Fibroblast of lung (primary cell): ENCODE data around the gene TENM4. TPM values are rescaled to one million over a fixed set of nuclear protein-coding genes. Genes with fewer than 3 reads are reported as not detected.
A peak's percentile ranks its signal among the peaks of the same experiment; 100 is the strongest.

Source experiments
- DNase-seq, 2 donors: peaks; one replicate each; pipeline versions ENCODE4 v3.0.0 to v3.0.0-alpha.2; 2010; ENCODE audit warnings: low read depth in 2 of 2
- H2AFZ ChIP-seq: 2 replicates; pipeline ENCODE4 v1.5.1; 2012; ENCODE audit warnings: low read length, control low read depth, inconsistent platforms
- H3K27ac ChIP-seq: 2 replicates; pipeline ENCODE4 v1.5.1; 2011; ENCODE audit warnings: low read length, control low read depth; ENCODE audit not compliant: insufficient read depth
- H3K27me3 ChIP-seq: 2 replicates; pipeline ENCODE4 v1.5.1; 2011; ENCODE audit warnings: mild to moderate bottlenecking, low read length; ENCODE audit not compliant: control insufficient read depth, insufficient read depth
- H3K36me3 ChIP-seq: 2 replicates; pipeline ENCODE4 v1.5.1; 2011; ENCODE audit warnings: low read length; ENCODE audit not compliant: control insufficient read depth, insufficient read depth
- H3K4me1 ChIP-seq: 2 replicates; pipeline ENCODE4 v1.5.1; 2011; ENCODE audit warnings: low read length; ENCODE audit not compliant: control insufficient read depth, insufficient read depth; ENCODE audit errors: extremely low read depth
- H3K4me2 ChIP-seq: 2 replicates; pipeline ENCODE4 v1.5.1; 2011; ENCODE audit warnings: low read length, control low read depth; ENCODE audit not compliant: insufficient read depth; ENCODE audit errors: extremely low read depth
- H3K4me3 ChIP-seq, 4 experiments: fragments of 200-600 bp in 1 of 4; sonication (generic) in 1 of 4; replicated peaks in 1 of 4; 2 replicates each; pipeline ENCODE4 v1.5.1; 2011 to 2016; ENCODE audit warnings: low read length in 4 of 4, low read depth in 3 of 4, mild to moderate bottlenecking in 3 of 4, control low read depth in 2 of 4, inconsistent platforms in 1 of 4, mixed read lengths in 1 of 4; ENCODE audit not compliant: insufficient read depth in 1 of 4; ENCODE audit errors: control extremely low read depth in 1 of 4
- H3K79me2 ChIP-seq: 2 replicates; pipeline ENCODE4 v1.5.1; 2012; ENCODE audit warnings: mild to moderate bottlenecking, low read length, inconsistent platforms; ENCODE audit not compliant: control insufficient read depth, insufficient read depth
- H3K9ac ChIP-seq: 2 replicates; pipeline ENCODE4 v1.5.1; 2011; ENCODE audit warnings: mild to moderate bottlenecking, low read length, control low read depth; ENCODE audit not compliant: insufficient read depth
- H3K9me3 ChIP-seq: 2 replicates; pipeline ENCODE4 v1.5.1; 2012; ENCODE audit warnings: low read depth, low read length; ENCODE audit not compliant: control insufficient read depth, insufficient read depth
- H4K20me1 ChIP-seq: 2 replicates; pipeline ENCODE4 v1.5.1; 2011; ENCODE audit warnings: low read length; ENCODE audit not compliant: control insufficient read depth, insufficient read depth; ENCODE audit errors: extremely low read depth
- CTCF ChIP-seq, 2 donors: IDR thresholded peaks in 1 of 2; conservative IDR thresholded peaks in 1 of 2; 1 replicate in 1 of 2; 2 replicates in 1 of 2; pipeline ENCODE4 v1.5.1; 2011 to 2012; ENCODE audit warnings: low read length in 2 of 2, control low read depth in 1 of 2, inconsistent platforms in 1 of 2, low read depth in 1 of 2, mild to moderate bottlenecking in 1 of 2
- EZH2 ChIP-seq: IDR thresholded peaks from 2 replicates; pipeline ENCODE4 v1.5.1; 2012; ENCODE audit warnings: low read length, control low read depth, mild to moderate bottlenecking; ENCODE audit errors: missing control alignments
- polyA plus RNA-seq, 2 donors: library from polyadenylated mRNA; depleted of rRNA in 1 of 2; stranded (reverse) in 1 of 2; unstranded in 1 of 2; fragments of >200 nt; gene quantifications; 2 replicates each; pipeline ENCODE4 v1.2.1, GENCODE V29; 2011 to 2012; ENCODE audit warnings: missing spikeins in 1 of 2
- total RNA-seq: library from RNA; depleted of rRNA; stranded (reverse); fragments of >200 nt; gene quantifications from 2 replicates; pipeline ENCODE4 v1.2.1, GENCODE V29; 2014

Gene TENM4
- total and polyA plus RNA-seq, 2 donors (not counting 1 experiment from before 2014, with no cell fraction given), result 4.6 to 48.4 TPM

- no peak for DNase-seq
- H3K27me3 ChIP-seq, result no peaks in the 10 kb centered on the region
- peaks cover 7% of the 10 kb centered on the region for H3K4me1 ChIP-seq
- no peak for TF ChIP-seq CTCF (conservative IDR thresholded peaks at IDR 0.05 in 1 of 2, IDR thresholded peaks at IDR 0.05 in 1 of 2; ENCODE audit: low read depth in 1 of 2, low read length in 2 of 2)
- no peak for TF ChIP-seq EZH2
- H3K4me2 ChIP-seq, result no peak overlapping the region
- H3K9ac ChIP-seq, result no peak overlapping the region
- no peaks in the 10 kb centered on the region for H4K20me1 ChIP-seq
- no peak overlapping the region for H2AFZ ChIP-seq
- no peak overlapping the region for H3K4me3 ChIP-seq
- H3K79me2 ChIP-seq, result no peaks in the 10 kb centered on the region
- H3K36me3 ChIP-seq, result no peaks in the 10 kb centered on the region
- H3K9me3 ChIP-seq, result no peaks in the 10 kb centered on the region
- no peak overlapping the region for H3K27ac ChIP-seq
Observed at GRCh38 chr11:78647266-78647915, 793.4 kb downstream of the TENM4 start.

- TF ChIP-seq CTCF (conservative IDR thresholded peaks at IDR 0.05 in 1 of 2, IDR thresholded peaks at IDR 0.05 in 1 of 2; ENCODE audit: low read depth in 1 of 2, low read length in 2 of 2) (peak; percentile 67 to 82), EZH2 (no peak)
- H2AFZ ChIP-seq, result no peak overlapping the region
- no peaks in the 10 kb centered on the region for H3K27me3 ChIP-seq
- H3K9me3 ChIP-seq, result no peaks in the 10 kb centered on the region
- no peak overlapping the region for H3K4me2 ChIP-seq
- H3K4me3 ChIP-seq, result no peak overlapping the region
- H4K20me1 ChIP-seq, result no peaks in the 10 kb centered on the region
- H3K27ac ChIP-seq, result no peak overlapping the region
- no peak overlapping the region for H3K9ac ChIP-seq
- DNase-seq, result peak; percentile 31 to 49
- H3K79me2 ChIP-seq, result no peaks in the 10 kb centered on the region
- no peaks in the 10 kb centered on the region for H3K36me3 ChIP-seq
- peaks cover 7% of the 10 kb centered on the region for H3K4me1 ChIP-seq
Observed at GRCh38 chr11:78646564-78647185, 794.2 kb downstream of the TENM4 start.

- no peaks in the 10 kb centered on the region for H3K27me3 ChIP-seq
- H3K9me3 ChIP-seq, result no peaks in the 10 kb centered on the region
- H3K4me2 ChIP-seq, result no peak overlapping the region
- H3K27ac ChIP-seq, result no peak overlapping the region
- peaks cover 7% of the 10 kb centered on the region for H3K4me1 ChIP-seq
- peak overlapping the region in 1 of 4 experiments; percentile 9 for H3K4me3 ChIP-seq
- TF ChIP-seq EZH2 (no peak), CTCF (conservative IDR thresholded peaks at IDR 0.05 in 1 of 2, IDR thresholded peaks at IDR 0.05 in 1 of 2; ENCODE audit: low read depth in 1 of 2, low read length in 2 of 2) (peak; percentile 96 to 99)
- peak; percentile 47 to 74 for DNase-seq
- no peaks in the 10 kb centered on the region for H3K79me2 ChIP-seq
- no peaks in the 10 kb centered on the region for H4K20me1 ChIP-seq
- no peaks in the 10 kb centered on the region for H3K36me3 ChIP-seq
- H2AFZ ChIP-seq, result no peak overlapping the region
- no peak overlapping the region for H3K9ac ChIP-seq
Observed at GRCh38 chr11:78645226-78646202, 795.3 kb downstream of the TENM4 start.
